ENCODE measurements around the gene ALPK1. TPM values are rescaled to one million over a fixed set of nuclear protein-coding genes. Genes with fewer than 3 reads are reported as not detected.

The ALPK1 gene
- total and polyA plus RNA-seq, 10 donors: 5.6 to 92.9 (median 51.0) TPM

GRCh38 chr4:112321776-112322684 lies 24.9 kb downstream of the ALPK1 start:
- WGBS, 5 donors: 26 to 29% (median 27%) methylated on average over 4 of the region's 4 CpGs
- peak overlapping the region in 1 of 8 donors; percentile 21 for H3K4me3 ChIP-seq
- no peaks in the 10 kb centered on the region for H3K9me3 ChIP-seq
- no peaks in the 10 kb centered on the region for H3K27me3 ChIP-seq (replicated peaks in 1 of 7)
- intact Hi-C loops (cut with DNase I; ENCODE audit: low total_unique reads): no loop called here
- peaks cover 0 to 44% (median 7%) of the 10 kb centered on the region in 6 donors for H3K36me3 ChIP-seq
- peaks cover 0 to 37% (median 12%) of the 10 kb centered on the region in 6 donors for H3K4me1 ChIP-seq
- peak; percentile 83 for DNase-seq
- TF ChIP-seq POLR2A (IDR thresholded peaks at IDR 0.05) (no peak), CTCF (IDR thresholded peaks at IDR 0.05 in 8 of 11, conservative IDR thresholded peaks at IDR 0.05 in 3 of 11) (peak; percentile 59 to 87 (median 81))
- no peak overlapping the region for H3K27ac ChIP-seq

- Histone ChIP-seq H3K4me3 (no peak overlapping the region), H3K27me3 (replicated peaks in 1 of 7) (no peaks in the 10 kb centered on the region), H3K9me3 (no peaks in the 10 kb centered on the region), H3K36me3 (peaks cover 0 to 50% (median 7%) of the 10 kb centered on the region in 6 donors), H3K4me1 (peaks cover 0 to 32% (median 12%) of the 10 kb centered on the region in 6 donors), H3K27ac (no peak overlapping the region)
- intact Hi-C loops (cut with DNase I; ENCODE audit: low total_unique reads): no loop called here
- TF ChIP-seq CTCF (IDR thresholded peaks at IDR 0.05 in 8 of 11, conservative IDR thresholded peaks at IDR 0.05 in 3 of 11) (no peak), POLR2AphosphoS5 (IDR thresholded peaks at IDR 0.05) (no peak), POLR2A (IDR thresholded peaks at IDR 0.05) (no peak)
- DNase-seq: no peak
- WGBS, 5 donors: 91 to 94% (median 92%) methylated on average over 3 of the region's 3 CpGs
Measured at GRCh38 chr4:112322866-112323265, 25.7 kb downstream of the ALPK1 start.

DNA sequence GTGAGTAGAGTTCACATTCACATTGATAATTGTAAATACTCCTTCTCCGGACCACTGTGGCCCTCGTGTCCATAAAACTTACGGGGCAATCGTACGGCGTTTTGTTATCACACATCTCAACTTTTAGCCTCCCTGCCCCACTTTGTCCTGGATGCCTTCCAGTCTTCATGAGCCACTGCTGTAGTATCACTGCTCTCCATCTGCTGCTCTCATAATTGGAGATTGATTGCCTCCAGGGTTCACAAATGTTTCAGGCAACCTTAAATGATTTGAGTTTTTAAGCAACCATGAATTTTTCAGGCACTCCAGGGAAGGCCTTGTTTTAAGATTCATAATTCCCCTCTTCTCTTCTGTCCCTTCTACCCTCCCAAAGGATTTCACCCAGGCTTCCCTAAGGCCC lies 28.4 kb downstream of the ALPK1 start:
- Histone ChIP-seq H3K4me1 (peaks cover 0 to 20% (median 10%) of the 10 kb centered on the region in 6 donors), H3K4me3 (no peak overlapping the region), H3K9me3 (no peaks in the 10 kb centered on the region), H3K27me3 (replicated peaks in 1 of 7) (no peaks in the 10 kb centered on the region), H3K36me3 (peaks cover 0 to 67% (median 7%) of the 10 kb centered on the region in 6 donors), H3K27ac (no peak overlapping the region)
- DNase-seq: no peak
- 88 to 95% (median 91%) methylated on average over 6 of the region's 6 CpGs for WGBS, 5 donors
- TF ChIP-seq CTCF (IDR thresholded peaks at IDR 0.05 in 8 of 11, conservative IDR thresholded peaks at IDR 0.05 in 3 of 11) (no peak), POLR2A (IDR thresholded peaks at IDR 0.05) (no peak), POLR2AphosphoS5 (IDR thresholded peaks at IDR 0.05) (no peak)
- intact Hi-C loops (cut with DNase I; ENCODE audit: low total_unique reads): loop anchor here (5.0 kb wide), 1 partner anchor 202 kb away; no protein-coding TSS in a partner anchor

Data from spleen (tissue), 11 donors.